ENCODE results near the gene ESR1.

GRCh38 chr6:151835396-151835795 is 27.9 kb downstream of the ESR1 start:
- TF ChIP-seq POLR2A (IDR thresholded peaks at IDR 0.05) (no peak), POLR2AphosphoS5 (IDR thresholded peaks at IDR 0.05) (no peak)

All from upper lobe of left lung (tissue), 4 donors.